ENCODE measurements around the gene MAPK11. TPM values are rescaled to one million over a fixed set of nuclear protein-coding genes. Genes with fewer than 3 reads are reported as not detected.

Gene MAPK11
- total RNA-seq, 1 experiment from 2014 or later, result 7.6 TPM

DNA sequence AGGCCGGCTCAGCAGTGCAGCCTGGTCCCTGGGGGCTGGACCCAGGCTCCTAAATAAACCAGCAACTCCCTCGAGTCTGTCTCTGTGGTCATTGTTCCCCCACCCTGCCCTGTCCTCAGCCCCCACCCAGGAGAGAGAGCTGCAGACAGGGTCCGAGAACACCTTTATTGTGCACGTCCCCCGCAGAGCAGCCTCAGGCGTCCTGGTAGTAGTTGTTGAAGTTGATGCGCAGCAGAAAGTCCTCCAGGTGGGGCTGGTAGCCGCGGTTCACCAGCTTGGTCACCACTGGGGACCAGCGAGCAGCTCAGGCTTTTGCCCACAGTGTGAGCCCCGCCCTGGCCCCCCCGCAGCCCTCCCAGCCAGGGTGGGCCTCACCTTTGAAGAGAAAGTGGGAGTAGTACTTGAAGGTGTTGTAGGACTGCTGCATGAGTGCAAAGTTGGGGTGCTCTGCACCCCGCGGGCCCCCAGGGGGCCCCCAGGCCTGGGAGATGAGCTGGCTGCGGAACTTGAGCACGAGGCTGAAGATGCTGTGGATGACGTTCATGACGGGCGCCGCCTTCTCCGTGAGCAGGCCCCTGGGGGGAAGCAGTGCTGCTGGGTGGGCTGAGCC is 52.5 kb downstream of the MAPK11 start:
- H4K20me1 ChIP-seq (ENCODE audit: low read length), result no peaks in the 10 kb centered on the region
- ATAC-seq, result no peak

DNA sequence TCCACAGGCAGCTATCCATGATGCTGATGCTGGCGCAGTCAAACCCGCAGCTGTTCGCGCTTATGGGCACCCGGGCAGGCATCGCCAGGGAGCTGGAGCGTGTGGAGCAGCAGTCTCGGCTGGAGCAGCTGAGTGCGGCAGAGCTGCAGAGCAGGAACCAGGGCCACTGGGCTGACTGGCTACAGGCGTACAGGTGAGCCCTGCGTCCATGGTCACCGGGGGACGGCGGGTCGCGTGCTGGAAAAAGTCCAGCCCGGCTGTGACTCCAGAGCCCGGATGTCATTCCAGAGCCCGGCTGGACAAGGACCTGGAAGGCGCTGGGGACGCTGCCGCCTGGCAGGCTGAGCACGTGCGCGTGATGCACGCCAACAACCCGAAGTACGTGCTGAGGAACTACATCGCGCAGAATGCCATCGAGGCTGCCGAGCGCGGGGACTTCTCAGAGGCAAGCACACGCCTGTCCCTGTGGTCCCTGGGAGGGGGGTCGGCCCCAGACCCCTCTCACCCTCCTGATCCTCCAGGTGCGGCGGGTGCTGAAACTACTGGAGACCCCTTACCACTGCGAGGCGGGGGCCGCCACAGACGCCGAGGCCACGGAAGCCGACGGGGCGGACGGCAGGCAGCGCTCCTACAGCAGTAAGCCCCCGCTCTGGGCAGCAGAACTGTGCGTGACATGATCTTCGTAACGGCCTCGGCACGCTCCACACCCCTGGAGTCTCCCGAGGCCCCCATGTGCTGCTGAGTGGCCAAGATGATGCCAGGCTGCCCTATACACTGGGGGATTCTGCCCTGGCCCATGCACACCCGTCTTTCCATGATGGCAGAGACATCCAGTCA is 53.3 kb downstream of the MAPK11 start:
- no peaks in the 10 kb centered on the region for H3K9me3 ChIP-seq (ENCODE audit: low read length)
- intact Hi-C loops (cut with micrococcal nuclease), result no loop called here
- H3K36me3 ChIP-seq (ENCODE audit: low read depth, low read length), result peaks cover 5% of the 10 kb centered on the region; the same call in 1 of the 2 replicates
- H2AFZ ChIP-seq (ENCODE audit: low read length), result no peak overlapping the region
- DNase-seq (no peak), ATAC-seq (no peak)
- H3K4me3 ChIP-seq (ENCODE audit: low read length), result no peak overlapping the region
- no peaks in the 10 kb centered on the region for H3K79me2 ChIP-seq (ENCODE audit: low read length)
- ChIA-PET POLR2A (ENCODE audit: unreplicated experiment) (no interaction called here), CTCF (no interaction called here)
- H3K27me3 ChIP-seq (ENCODE audit: low read length), result no peaks in the 10 kb centered on the region
- H3F3A ChIP-seq (ENCODE audit: low read length, unreplicated experiment), result no peaks in the 10 kb centered on the region
- no peaks in the 10 kb centered on the region for H3K4me1 ChIP-seq (ENCODE audit: insufficient read depth, low read length)
- H4K20me1 ChIP-seq (ENCODE audit: low read length), result no peaks in the 10 kb centered on the region
- H3K27ac ChIP-seq (ENCODE audit: low read length), result no peak overlapping the region
- H3K4me2 ChIP-seq (ENCODE audit: low read length), result no peak overlapping the region
- H3K9me2 ChIP-seq (replicated peaks; ENCODE audit: low read length), result no peaks in the 10 kb centered on the region
- TF ChIP-seq, protein P1, sequence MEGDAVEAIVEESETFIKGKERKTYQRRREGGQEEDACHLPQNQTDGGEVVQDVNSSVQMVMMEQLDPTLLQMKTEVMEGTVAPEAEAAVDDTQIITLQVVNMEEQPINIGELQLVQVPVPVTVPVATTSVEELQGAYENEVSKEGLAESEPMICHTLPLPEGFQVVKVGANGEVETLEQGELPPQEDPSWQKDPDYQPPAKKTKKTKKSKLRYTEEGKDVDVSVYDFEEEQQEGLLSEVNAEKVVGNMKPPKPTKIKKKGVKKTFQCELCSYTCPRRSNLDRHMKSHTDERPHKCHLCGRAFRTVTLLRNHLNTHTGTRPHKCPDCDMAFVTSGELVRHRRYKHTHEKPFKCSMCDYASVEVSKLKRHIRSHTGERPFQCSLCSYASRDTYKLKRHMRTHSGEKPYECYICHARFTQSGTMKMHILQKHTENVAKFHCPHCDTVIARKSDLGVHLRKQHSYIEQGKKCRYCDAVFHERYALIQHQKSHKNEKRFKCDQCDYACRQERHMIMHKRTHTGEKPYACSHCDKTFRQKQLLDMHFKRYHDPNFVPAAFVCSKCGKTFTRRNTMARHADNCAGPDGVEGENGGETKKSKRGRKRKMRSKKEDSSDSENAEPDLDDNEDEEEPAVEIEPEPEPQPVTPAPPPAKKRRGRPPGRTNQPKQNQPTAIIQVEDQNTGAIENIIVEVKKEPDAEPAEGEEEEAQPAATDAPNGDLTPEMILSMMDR (conservative IDR thresholded peaks at IDR 0.05; ENCODE audit: low read depth, low read length), result no peak
- TF ChIP-seq EZH2phosphoT487 (IDR thresholded peaks at IDR 0.05; ENCODE audit: borderline replicate concordance, low read length) (no peak), EZH2 (IDR thresholded peaks at IDR 0.05; ENCODE audit: low read length, unreplicated experiment) (no peak)
- no peak overlapping the region for H3K9ac ChIP-seq (ENCODE audit: low read length)
- no TSS peak for BruUV-seq (replicated peaks)

More for the DNA sequence above, 52.5 kb downstream of the MAPK11 start:
- no peak overlapping the region for H3K9ac ChIP-seq (ENCODE audit: low read length)
- H3K4me3 ChIP-seq (ENCODE audit: low read length), result no peak overlapping the region
- BruUV-seq (replicated peaks), result no TSS peak
- TF ChIP-seq EZH2phosphoT487 (IDR thresholded peaks at IDR 0.05; ENCODE audit: borderline replicate concordance, low read length) (no peak), EZH2 (IDR thresholded peaks at IDR 0.05; ENCODE audit: low read length, unreplicated experiment) (no peak)
- H3K4me2 ChIP-seq (ENCODE audit: low read length), result no peak overlapping the region
- no peaks in the 10 kb centered on the region for H3K79me2 ChIP-seq (ENCODE audit: low read length)
- ChIA-PET POLR2A (ENCODE audit: unreplicated experiment) (no interaction called here), CTCF (no interaction called here)
- no peaks in the 10 kb centered on the region for H3K9me2 ChIP-seq (replicated peaks; ENCODE audit: low read length)
- no peak for DNase-seq
- peaks cover 5% of the 10 kb centered on the region; the same call in 1 of the 2 replicates for H3K36me3 ChIP-seq (ENCODE audit: low read depth, low read length)
- H3K4me1 ChIP-seq (ENCODE audit: insufficient read depth, low read length), result no peaks in the 10 kb centered on the region
- no peaks in the 10 kb centered on the region for H3K27me3 ChIP-seq (ENCODE audit: low read length)
- H2AFZ ChIP-seq (ENCODE audit: low read length), result no peak overlapping the region
- no peak overlapping the region for H3K27ac ChIP-seq (ENCODE audit: low read length)
- intact Hi-C loops (cut with micrococcal nuclease), result no loop called here
- no peaks in the 10 kb centered on the region for H3F3A ChIP-seq (ENCODE audit: low read length, unreplicated experiment)
- H3K9me3 ChIP-seq (ENCODE audit: low read length), result no peaks in the 10 kb centered on the region

DNA sequence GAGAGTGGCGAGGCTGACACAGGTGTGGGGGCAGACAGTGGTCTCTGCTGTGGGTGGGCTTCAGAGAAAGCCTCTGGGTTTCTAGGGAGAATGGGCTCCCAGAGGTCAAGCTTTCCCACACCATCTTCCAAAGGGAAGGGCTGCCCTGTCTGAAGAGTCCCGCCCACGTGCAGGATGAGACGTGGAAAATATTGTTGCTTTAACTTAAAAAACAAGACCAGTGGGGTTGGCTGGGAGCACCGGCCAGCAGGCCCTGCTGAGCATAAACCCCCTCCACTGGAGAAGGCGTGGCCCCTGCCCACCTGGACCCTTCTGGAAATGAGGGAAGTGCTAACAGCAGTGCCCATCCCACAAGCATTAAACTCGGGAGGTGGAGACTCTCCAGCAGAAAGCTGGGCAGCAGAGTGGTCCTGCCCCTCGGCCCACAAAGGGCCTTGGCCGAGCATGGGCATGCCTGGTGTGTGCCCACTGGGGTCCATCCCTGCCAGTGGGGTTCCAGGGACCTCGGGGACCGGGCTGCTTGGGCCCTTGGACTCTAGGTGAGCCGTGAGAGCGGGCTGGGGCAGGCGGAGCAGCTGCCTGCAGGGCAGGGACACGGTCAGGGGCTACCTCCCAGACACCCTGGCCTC is 54.0 kb downstream of the MAPK11 start:
- no TSS peak for BruUV-seq (replicated peaks)
- no peak for ATAC-seq

More for the DNA sequence above, 54.0 kb downstream of the MAPK11 start:
- Histone ChIP-seq H3K36me3 (ENCODE audit: low read depth, low read length) (peaks cover 5% of the 10 kb centered on the region; the same call in 1 of the 2 replicates), H3K9me3 (ENCODE audit: low read length) (no peaks in the 10 kb centered on the region), H3K27ac (ENCODE audit: low read length) (no peak overlapping the region), H3K4me3 (ENCODE audit: low read length) (no peak overlapping the region), H3F3A (ENCODE audit: low read length, unreplicated experiment) (no peaks in the 10 kb centered on the region), H3K79me2 (ENCODE audit: low read length) (no peaks in the 10 kb centered on the region), H3K4me2 (ENCODE audit: low read length) (no peak overlapping the region), H3K4me1 (ENCODE audit: insufficient read depth, low read length) (no peaks in the 10 kb centered on the region), H3K27me3 (ENCODE audit: low read length) (no peaks in the 10 kb centered on the region), H3K9me2 (replicated peaks; ENCODE audit: low read length) (no peaks in the 10 kb centered on the region), H4K20me1 (ENCODE audit: low read length) (no peaks in the 10 kb centered on the region), H2AFZ (ENCODE audit: low read length) (no peak overlapping the region), H3K9ac (ENCODE audit: low read length) (no peak overlapping the region)
- no peak for DNase-seq
- TF ChIP-seq EZH2phosphoT487 (IDR thresholded peaks at IDR 0.05; ENCODE audit: borderline replicate concordance, low read length) (no peak), EZH2 (IDR thresholded peaks at IDR 0.05; ENCODE audit: low read length, unreplicated experiment) (no peak)
- TF ChIP-seq, protein P1 (conservative IDR thresholded peaks at IDR 0.05; ENCODE audit: low read depth, low read length), result no peak
- CTCF ChIA-PET, result no interaction called here
- intact Hi-C loops (cut with micrococcal nuclease), result no loop called here
- POLR2A ChIA-PET (ENCODE audit: unreplicated experiment), result no interaction called here
